NCI-H345 treated with DMSO at 0.1 percent for 48 hours (cell line): ENCODE measurements around the gene MUSTN1.

Experiments
- DNase-seq: peaks from one replicate; lab custom pipeline; 2025; ENCODE audit not compliant: unreplicated experiment; lab: John Stamatoyannopoulos, UW

MUSTN1 gene

GRCh38 chr3:52836471-52836845 is 1.6 kb upstream of the MUSTN1 start:
- no peak for DNase-seq

GRCh38 chr3:52835766-52836470 is 1.1 kb upstream of the MUSTN1 start:
- no peak for DNase-seq

GRCh38 chr3:52833202-52833601 is 1.6 kb downstream of the MUSTN1 start:
- DNase-seq: no peak

- no peak for DNase-seq
These were observed 3.1 kb downstream of the MUSTN1 start for GRCh38 chr3:52831500-52832301.

- no peak for DNase-seq
These were observed 4.1 kb downstream of the MUSTN1 start, which contains the start of gene ITIH4 for GRCh38 chr3:52830535-52831258. TSS of gene ITIH4 (minus strand) at chr3:52830672. CDS start at chr3:52830642, 30 bp downstream.

- no peak for DNase-seq
These were observed 4.8 kb downstream of the MUSTN1 start for GRCh38 chr3:52829906-52830463.

GRCh38 chr3:52829482-52829881 is 5.3 kb downstream of the MUSTN1 start:
- no peak for DNase-seq

GRCh38 chr3:52827866-52828376 is 6.9 kb downstream of the MUSTN1 start:
- no peak for DNase-seq

- no peak for DNase-seq
These were observed 7.4 kb downstream of the MUSTN1 start for GRCh38 chr3:52827441-52827840.

GRCh38 chr3:52824037-52824436 is 10.8 kb downstream of the MUSTN1 start:
- no peak for DNase-seq

GRCh38 chr3:52822363-52822762 is 12.5 kb downstream of the MUSTN1 start:
- DNase-seq: no peak

- no peak for DNase-seq
These were observed 14.1 kb downstream of the MUSTN1 start for GRCh38 chr3:52820736-52821135.

- DNase-seq: no peak
These were observed 14.9 kb downstream of the MUSTN1 start for GRCh38 chr3:52819936-52820335.

- DNase-seq: no peak
These were observed 17.0 kb downstream of the MUSTN1 start for GRCh38 chr3:52817860-52818259.

GRCh38 chr3:52817221-52817620 is 17.6 kb downstream of the MUSTN1 start:
- DNase-seq: no peak

- DNase-seq: no peak
These were observed 18.2 kb downstream of the MUSTN1 start for GRCh38 chr3:52816654-52817053.

GRCh38 chr3:52816199-52816598 is 18.6 kb downstream of the MUSTN1 start:
- no peak for DNase-seq

- no peak for DNase-seq
These were observed 21.0 kb downstream of the MUSTN1 start for GRCh38 chr3:52813810-52814209.

GRCh38 chr3:52811452-52812011 is 23.3 kb downstream of the MUSTN1 start:
- no peak for DNase-seq

GRCh38 chr3:52810923-52811322 is 23.9 kb downstream of the MUSTN1 start:
- DNase-seq: no peak
